H1 (cell line): ENCODE data around the gene TRUB1. TPM values are rescaled to one million over a fixed set of nuclear protein-coding genes. Genes with fewer than 3 reads are reported as not detected.

ENCODE experiments used
- CBX5 ChIP-seq: fragments of 300-800, 300-1000 bp; sonication (generic); IDR thresholded peaks from 2 replicates; pipeline ENCODE4 v1.7.1; 2016; ENCODE audit warnings: antibody characterized with exemption, low read length, low read depth
- CBX8 ChIP-seq: fragments of 300-800, 300-1000 bp; sonication (generic); IDR thresholded peaks from 2 replicates; pipeline ENCODE4 v1.7.1; 2016; ENCODE audit warnings: low read depth, low read length, borderline replicate concordance
- CREB1 ChIP-seq: IDR thresholded peaks from 2 replicates; pipeline ENCODE4 v1.6.1; 2012; ENCODE audit warnings: inconsistent platforms
- GABPA ChIP-seq: IDR thresholded peaks from 2 replicates; pipeline ENCODE4 v1.6.1; 2011; ENCODE audit warnings: mild to moderate bottlenecking, low read length, moderate library complexity, borderline replicate concordance; ENCODE audit not compliant: insufficient read depth
- JUN ChIP-seq: IDR thresholded peaks from 2 replicates; pipeline ENCODE4 v1.6.1; 2011; ENCODE audit warnings: low read depth, mild to moderate bottlenecking, improper control_type of control experiment, low read length
- NRF1 ChIP-seq: IDR thresholded peaks from 2 replicates; pipeline ENCODE4 v1.6.1; 2011; ENCODE audit warnings: mild to moderate bottlenecking, low read depth, low read length, improper control_type of control experiment
- POLR2AphosphoS5 ChIP-seq: IDR thresholded peaks from 2 replicates; pipeline ENCODE4 v1.6.1; 2011; ENCODE audit warnings: low read depth, low read length
- RBBP5 ChIP-seq: IDR thresholded peaks from 2 replicates; pipeline ENCODE4 v1.7.1; 2012; ENCODE audit warnings: low read depth, mild to moderate bottlenecking, inconsistent platforms, low read length, moderate library complexity, borderline replicate concordance
- SIX5 ChIP-seq: IDR thresholded peaks from 2 replicates; pipeline ENCODE4 v1.6.1; 2011; ENCODE audit warnings: mild to moderate bottlenecking, low read depth, low read length
- TAF1 ChIP-seq: IDR thresholded peaks from 2 replicates; pipeline ENCODE4 v1.6.1; 2011; ENCODE audit warnings: mild to moderate bottlenecking, low read depth, low read length
- TAF7 ChIP-seq: optimal IDR thresholded peaks from 2 replicates; pipeline ENCODE3; 2011; ENCODE audit warnings: low read depth, mild to moderate bottlenecking, inconsistent platforms, low read length, moderate library complexity, borderline replicate concordance
- polyA plus RNA-seq, 7 experiments: library from polyadenylated mRNA; depleted of rRNA in 3 of 7; stranded (reverse) in 5 of 7; unstranded in 2 of 7; fragments of >200 nt in 5 of 7; fragments of 200-250 nt in 2 of 7; gene quantifications; 1 replicate in 5 of 7; 2 replicates in 1 of 7; 4 replicates in 1 of 7; pipeline versions ENCODE4 v1.2.1 to v1.2.3, GENCODE V29; 2011 to 2013; ENCODE audit warnings: missing spikeins in 2 of 7, mixed read lengths in 2 of 7
- total RNA-seq: library from RNA; stranded (reverse); fragmentation: NEBNext Ultra II Directional; extraction: Animal tissue kit (Norgen Biotek cat#: 25700); gene quantifications from 2 replicates; pipeline ENCODE4 v1.2.1, GENCODE V29; 2021
- TF ChIP-seq, protein P1 (sequence below): fragments of 300-600 bp; sonication (generic); IDR thresholded peaks from 2 replicates; pipeline ENCODE4 v1.7.1; 2012; ENCODE audit warnings: low read length, moderate library complexity, mild to moderate bottlenecking, inconsistent platforms; ENCODE audit not compliant: insufficient replicate concordance

The TRUB1 gene
- total and polyA plus RNA-seq, 2 of the 8 experiments (the other 6 are each of a cell fraction or from before 2014, with no cell fraction given) = 6.3 to 22.2 TPM

DNA sequence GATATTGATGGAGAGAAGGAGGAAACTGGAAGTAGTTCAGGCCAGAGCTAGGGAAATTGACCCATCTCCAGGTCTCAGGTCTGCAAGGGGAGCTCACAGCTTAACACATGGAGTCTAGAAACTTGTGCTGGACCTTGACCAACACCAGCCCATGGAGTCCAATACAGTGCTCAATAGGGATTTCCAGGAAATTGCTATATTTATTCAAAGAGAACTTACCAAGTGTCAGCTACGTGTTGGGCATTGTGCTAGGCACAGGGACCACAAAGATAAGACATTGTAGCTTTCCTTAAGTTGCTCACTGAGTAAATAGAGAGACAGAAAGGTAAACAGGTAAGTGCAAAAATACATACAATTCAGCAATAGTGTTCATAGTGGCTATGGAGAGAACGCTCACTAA lies 82.5 kb downstream of the TRUB1 start (continued):
- TF ChIP-seq, protein P1, sequence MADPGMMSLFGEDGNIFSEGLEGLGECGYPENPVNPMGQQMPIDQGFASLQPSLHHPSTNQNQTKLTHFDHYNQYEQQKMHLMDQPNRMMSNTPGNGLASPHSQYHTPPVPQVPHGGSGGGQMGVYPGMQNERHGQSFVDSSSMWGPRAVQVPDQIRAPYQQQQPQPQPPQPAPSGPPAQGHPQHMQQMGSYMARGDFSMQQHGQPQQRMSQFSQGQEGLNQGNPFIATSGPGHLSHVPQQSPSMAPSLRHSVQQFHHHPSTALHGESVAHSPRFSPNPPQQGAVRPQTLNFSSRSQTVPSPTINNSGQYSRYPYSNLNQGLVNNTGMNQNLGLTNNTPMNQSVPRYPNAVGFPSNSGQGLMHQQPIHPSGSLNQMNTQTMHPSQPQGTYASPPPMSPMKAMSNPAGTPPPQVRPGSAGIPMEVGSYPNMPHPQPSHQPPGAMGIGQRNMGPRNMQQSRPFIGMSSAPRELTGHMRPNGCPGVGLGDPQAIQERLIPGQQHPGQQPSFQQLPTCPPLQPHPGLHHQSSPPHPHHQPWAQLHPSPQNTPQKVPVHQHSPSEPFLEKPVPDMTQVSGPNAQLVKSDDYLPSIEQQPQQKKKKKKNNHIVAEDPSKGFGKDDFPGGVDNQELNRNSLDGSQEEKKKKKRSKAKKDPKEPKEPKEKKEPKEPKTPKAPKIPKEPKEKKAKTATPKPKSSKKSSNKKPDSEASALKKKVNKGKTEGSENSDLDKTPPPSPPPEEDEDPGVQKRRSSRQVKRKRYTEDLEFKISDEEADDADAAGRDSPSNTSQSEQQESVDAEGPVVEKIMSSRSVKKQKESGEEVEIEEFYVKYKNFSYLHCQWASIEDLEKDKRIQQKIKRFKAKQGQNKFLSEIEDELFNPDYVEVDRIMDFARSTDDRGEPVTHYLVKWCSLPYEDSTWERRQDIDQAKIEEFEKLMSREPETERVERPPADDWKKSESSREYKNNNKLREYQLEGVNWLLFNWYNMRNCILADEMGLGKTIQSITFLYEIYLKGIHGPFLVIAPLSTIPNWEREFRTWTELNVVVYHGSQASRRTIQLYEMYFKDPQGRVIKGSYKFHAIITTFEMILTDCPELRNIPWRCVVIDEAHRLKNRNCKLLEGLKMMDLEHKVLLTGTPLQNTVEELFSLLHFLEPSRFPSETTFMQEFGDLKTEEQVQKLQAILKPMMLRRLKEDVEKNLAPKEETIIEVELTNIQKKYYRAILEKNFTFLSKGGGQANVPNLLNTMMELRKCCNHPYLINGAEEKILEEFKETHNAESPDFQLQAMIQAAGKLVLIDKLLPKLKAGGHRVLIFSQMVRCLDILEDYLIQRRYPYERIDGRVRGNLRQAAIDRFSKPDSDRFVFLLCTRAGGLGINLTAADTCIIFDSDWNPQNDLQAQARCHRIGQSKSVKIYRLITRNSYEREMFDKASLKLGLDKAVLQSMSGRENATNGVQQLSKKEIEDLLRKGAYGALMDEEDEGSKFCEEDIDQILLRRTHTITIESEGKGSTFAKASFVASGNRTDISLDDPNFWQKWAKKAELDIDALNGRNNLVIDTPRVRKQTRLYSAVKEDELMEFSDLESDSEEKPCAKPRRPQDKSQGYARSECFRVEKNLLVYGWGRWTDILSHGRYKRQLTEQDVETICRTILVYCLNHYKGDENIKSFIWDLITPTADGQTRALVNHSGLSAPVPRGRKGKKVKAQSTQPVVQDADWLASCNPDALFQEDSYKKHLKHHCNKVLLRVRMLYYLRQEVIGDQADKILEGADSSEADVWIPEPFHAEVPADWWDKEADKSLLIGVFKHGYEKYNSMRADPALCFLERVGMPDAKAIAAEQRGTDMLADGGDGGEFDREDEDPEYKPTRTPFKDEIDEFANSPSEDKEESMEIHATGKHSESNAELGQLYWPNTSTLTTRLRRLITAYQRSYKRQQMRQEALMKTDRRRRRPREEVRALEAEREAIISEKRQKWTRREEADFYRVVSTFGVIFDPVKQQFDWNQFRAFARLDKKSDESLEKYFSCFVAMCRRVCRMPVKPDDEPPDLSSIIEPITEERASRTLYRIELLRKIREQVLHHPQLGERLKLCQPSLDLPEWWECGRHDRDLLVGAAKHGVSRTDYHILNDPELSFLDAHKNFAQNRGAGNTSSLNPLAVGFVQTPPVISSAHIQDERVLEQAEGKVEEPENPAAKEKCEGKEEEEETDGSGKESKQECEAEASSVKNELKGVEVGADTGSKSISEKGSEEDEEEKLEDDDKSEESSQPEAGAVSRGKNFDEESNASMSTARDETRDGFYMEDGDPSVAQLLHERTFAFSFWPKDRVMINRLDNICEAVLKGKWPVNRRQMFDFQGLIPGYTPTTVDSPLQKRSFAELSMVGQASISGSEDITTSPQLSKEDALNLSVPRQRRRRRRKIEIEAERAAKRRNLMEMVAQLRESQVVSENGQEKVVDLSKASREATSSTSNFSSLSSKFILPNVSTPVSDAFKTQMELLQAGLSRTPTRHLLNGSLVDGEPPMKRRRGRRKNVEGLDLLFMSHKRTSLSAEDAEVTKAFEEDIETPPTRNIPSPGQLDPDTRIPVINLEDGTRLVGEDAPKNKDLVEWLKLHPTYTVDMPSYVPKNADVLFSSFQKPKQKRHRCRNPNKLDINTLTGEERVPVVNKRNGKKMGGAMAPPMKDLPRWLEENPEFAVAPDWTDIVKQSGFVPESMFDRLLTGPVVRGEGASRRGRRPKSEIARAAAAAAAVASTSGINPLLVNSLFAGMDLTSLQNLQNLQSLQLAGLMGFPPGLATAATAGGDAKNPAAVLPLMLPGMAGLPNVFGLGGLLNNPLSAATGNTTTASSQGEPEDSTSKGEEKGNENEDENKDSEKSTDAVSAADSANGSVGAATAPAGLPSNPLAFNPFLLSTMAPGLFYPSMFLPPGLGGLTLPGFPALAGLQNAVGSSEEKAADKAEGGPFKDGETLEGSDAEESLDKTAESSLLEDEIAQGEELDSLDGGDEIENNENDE = no peak
- no peak for TF ChIP-seq CREB1
- TF ChIP-seq NRF1 = no peak
- no peak for TF ChIP-seq TAF1
- TF ChIP-seq CBX8 = no peak
- TF ChIP-seq RBBP5 = no peak
- no peak for TF ChIP-seq JUN
- TF ChIP-seq POLR2AphosphoS5 = no peak
- no peak for TF ChIP-seq TAF7
- no peak for TF ChIP-seq SIX5
- no peak for TF ChIP-seq GABPA
- no peak for TF ChIP-seq CBX5
